ENCODE measurements around the gene MSL2. TPM values are rescaled to one million over a fixed set of nuclear protein-coding genes. Genes with fewer than 3 reads are reported as not detected.

MSL2 gene
- total RNA-seq, 1 donor = 27.3 TPM

GRCh38 chr3:136109499-136109898 is 86.6 kb downstream of the MSL2 start:
- DNase-seq (ENCODE audit: low read depth) = no peak
- TF ChIP-seq CTCF (IDR thresholded peaks at IDR 0.05; ENCODE audit: insufficient read depth, low read length) = no peak
- no peak overlapping the region for H3K4me3 ChIP-seq (ENCODE audit: low read depth, low read length)

GRCh38 chr3:136106101-136106500 is 90.0 kb downstream of the MSL2 start:
- TF ChIP-seq CTCF (IDR thresholded peaks at IDR 0.05; ENCODE audit: insufficient read depth, low read length) = no peak
- DNase-seq (ENCODE audit: low read depth) = no peak
- H3K4me3 ChIP-seq (ENCODE audit: low read depth, low read length) = no peak overlapping the region

GRCh38 chr3:136105044-136105443 is 91.1 kb downstream of the MSL2 start:
- DNase-seq (ENCODE audit: low read depth) = no peak
- no peak overlapping the region for H3K4me3 ChIP-seq (ENCODE audit: low read depth, low read length)
- no peak for TF ChIP-seq CTCF (IDR thresholded peaks at IDR 0.05; ENCODE audit: insufficient read depth, low read length)

Other genes with a start within 250 kb of the MSL2 start
- gene PPP2R3A, start 230.6 kb downstream of the MSL2 start, total RNA-seq (ENCODE audit: low replicate concordance) = 16.1 and 17.9 TPM in 2 replicates
- 37.2 and 131 TPM in 2 replicates for gene PCCB, start 54.0 kb upstream of the MSL2 start, total RNA-seq (ENCODE audit: low replicate concordance)

Measured in fibroblast of the aortic adventitia (primary cell).